IPS-18c (cell line): ENCODE data around the gene STK32C.

Source experiments
- H3K4me3 ChIP-seq: 2 replicates; pipeline ENCODE4 v1.7.0; 2013; ENCODE audit warnings: low read depth, mild to moderate bottlenecking, low read length, moderate library complexity; ENCODE audit not compliant: insufficient read depth
- H3K9me3 ChIP-seq: one replicate; pipeline ENCODE4 v1.6.1; 2013; ENCODE audit warnings: mild to moderate bottlenecking, low read length, moderate library complexity; ENCODE audit not compliant: control insufficient read depth, insufficient read depth

STK32C gene

GRCh38 chr10:132184816-132185593 lies 122.7 kb downstream of the STK32C start:
- Histone ChIP-seq H3K4me3 (no peak overlapping the region), H3K9me3 (peaks cover 6% of the 10 kb centered on the region)

GRCh38 chr10:132183046-132183445 lies 124.7 kb downstream of the STK32C start:
- Histone ChIP-seq H3K9me3 (peaks cover 6% of the 10 kb centered on the region), H3K4me3 (no peak overlapping the region)

GRCh38 chr10:132182591-132182990 lies 125.2 kb downstream of the STK32C start:
- Histone ChIP-seq H3K9me3 (peaks cover 6% of the 10 kb centered on the region), H3K4me3 (no peak overlapping the region)

GRCh38 chr10:132181691-132182425 lies 125.9 kb downstream of the STK32C start:
- Histone ChIP-seq H3K9me3 (peaks cover 2% of the 10 kb centered on the region), H3K4me3 (no peak overlapping the region)

GRCh38 chr10:132180736-132181135 lies 127.0 kb downstream of the STK32C start:
- Histone ChIP-seq H3K4me3 (no peak overlapping the region), H3K9me3 (peaks cover 2% of the 10 kb centered on the region)

- Histone ChIP-seq H3K9me3 (peaks cover 2% of the 10 kb centered on the region), H3K4me3 (no peak overlapping the region)
Measured at GRCh38 chr10:132179551-132180392, 128.0 kb downstream of the STK32C start.

- Histone ChIP-seq H3K9me3 (peaks cover 2% of the 10 kb centered on the region), H3K4me3 (no peak overlapping the region)
Measured at GRCh38 chr10:132178672-132179545, 128.8 kb downstream of the STK32C start.

- H3K9me3 ChIP-seq: peaks cover 2% of the 10 kb centered on the region
- H3K4me3 ChIP-seq: no peak overlapping the region
Measured at GRCh38 chr10:132178046-132178445, 129.7 kb downstream of the STK32C start.

GRCh38 chr10:132176623-132177500 lies 130.9 kb downstream of the STK32C start:
- Histone ChIP-seq H3K9me3 (peaks cover 2% of the 10 kb centered on the region), H3K4me3 (no peak overlapping the region)

- Histone ChIP-seq H3K4me3 (no peak overlapping the region), H3K9me3 (peaks cover 2% of the 10 kb centered on the region)
Measured at GRCh38 chr10:132175907-132176581, 131.7 kb downstream of the STK32C start.

- Histone ChIP-seq H3K9me3 (peaks cover 2% of the 10 kb centered on the region), H3K4me3 (no peak overlapping the region)
Measured at GRCh38 chr10:132175408-132175807, 132.3 kb downstream of the STK32C start.

GRCh38 chr10:132174237-132174636 lies 133.5 kb downstream of the STK32C start:
- Histone ChIP-seq H3K9me3 (peaks cover 2% of the 10 kb centered on the region), H3K4me3 (no peak overlapping the region)

GRCh38 chr10:132173185-132173584 lies 134.6 kb downstream of the STK32C start:
- H3K4me3 ChIP-seq: no peak overlapping the region

GRCh38 chr10:132172091-132173066 lies 135.4 kb downstream of the STK32C start:
- no peak overlapping the region for H3K4me3 ChIP-seq
- H3K9me3 ChIP-seq: no peaks in the 10 kb centered on the region

More at GRCh38 chr10:132173185-132173584, 134.6 kb downstream of the STK32C start:
- no peaks in the 10 kb centered on the region for H3K9me3 ChIP-seq
